Common myeloid progenitor, CD34-positive (primary cell): ENCODE data around the gene KLHL12. TPM values are rescaled to one million over a fixed set of nuclear protein-coding genes. Genes with fewer than 3 reads are reported as not detected.

ENCODE experiments used
- CTCF ChIA-PET: fragments of 350-600 bp; sonication (Branson Sonifier 250); formaldehyde crosslinking; loops from one replicate; lab custom pipeline; 2021; ENCODE audit warnings: antibody characterized with exemption; lab: Charles Lee
- POLR2A ChIA-PET: fragments of 350-600 bp; sonication (Branson Sonifier 250); formaldehyde crosslinking; loops from one replicate; lab custom pipeline; 2021; ENCODE audit warnings: antibody characterized with exemption; lab: Charles Lee
- DNase-seq, 3 donors: peaks; one replicate each; pipeline versions ENCODE4 v3.0.0 to v3.0.0-alpha.2; 2013
- H3K27ac ChIP-seq, 2 experiments: 1 replicate in 1 of 2; 2 replicates in 1 of 2; pipeline ENCODE4 v1.7.0; 2013; ENCODE audit warnings: inconsistent platforms in 2 of 2, low read length in 2 of 2, mild to moderate bottlenecking in 2 of 2, low read depth in 1 of 2, moderate library complexity in 1 of 2; ENCODE audit not compliant: severe bottlenecking in 2 of 2, insufficient read depth in 1 of 2, poor library complexity in 1 of 2
- H3K27me3 ChIP-seq, 5 experiments: replicated peaks in 2 of 5; 1 replicate in 3 of 5; 2 replicates in 2 of 5; pipeline versions ENCODE4 v1.6.1 to v1.7.0; 2013; ENCODE audit warnings: low read length in 4 of 5, mild to moderate bottlenecking in 2 of 5, moderate library complexity in 2 of 5, inconsistent platforms in 1 of 5; ENCODE audit not compliant: insufficient read depth in 5 of 5, control insufficient read depth in 4 of 5
- H3K36me3 ChIP-seq, 4 experiments: 1 replicate in 2 of 4; 2 replicates in 2 of 4; pipeline versions ENCODE4 v1.6.1 to v1.7.0; 2013; ENCODE audit warnings: low read length in 3 of 4, control low read depth in 1 of 4, mild to moderate bottlenecking in 1 of 4; ENCODE audit not compliant: control insufficient read depth in 4 of 4, insufficient read depth in 4 of 4
- H3K4me1 ChIP-seq, 4 experiments: 1 replicate in 3 of 4; 2 replicates in 1 of 4; pipeline versions ENCODE4 v1.6.1 to v1.7.1; 2013; ENCODE audit warnings: low read length in 3 of 4, mild to moderate bottlenecking in 3 of 4, control low read depth in 1 of 4, inconsistent platforms in 1 of 4, moderate library complexity in 1 of 4; ENCODE audit not compliant: control insufficient read depth in 4 of 4, insufficient read depth in 4 of 4; ENCODE audit errors: control extremely low read depth in 1 of 4
- H3K4me3 ChIP-seq, 7 experiments: 1 replicate in 4 of 7; 2 replicates in 3 of 7; pipeline versions ENCODE4 v1.5.1 to v1.7.0; 2013; ENCODE audit warnings: mild to moderate bottlenecking in 7 of 7, low read length in 6 of 7, moderate library complexity in 6 of 7, inconsistent platforms in 2 of 7, low read depth in 2 of 7, control low read depth in 1 of 7; ENCODE audit not compliant: insufficient read depth in 4 of 7, control insufficient read depth in 1 of 7; ENCODE audit errors: extremely low read depth in 1 of 7
- H3K9me3 ChIP-seq, 5 experiments: 1 replicate in 4 of 5; 2 replicates in 1 of 5; pipeline versions ENCODE4 v1.6.1 to v1.7.1; 2013; ENCODE audit warnings: low read length in 4 of 5, mild to moderate bottlenecking in 2 of 5, inconsistent platforms in 1 of 5, low read depth in 1 of 5, moderate library complexity in 1 of 5; ENCODE audit not compliant: control insufficient read depth in 4 of 5, insufficient read depth in 2 of 5; ENCODE audit errors: control extremely low read depth in 1 of 5
- WGBS: methylation state at CpG from one replicate; pipeline ENCODE4 v1.1.5; 2013; ENCODE audit not compliant: insufficient coverage; 5-methylcytosine and 5-hydroxymethylcytosine counted together
- polyA plus RNA-seq: library from polyadenylated mRNA; unstranded; fragments of 120-200 nt; gene quantifications from one replicate; pipeline ENCODE4 v1.2.1, GENCODE V29; 2013

Gene KLHL12
- polyA plus RNA-seq = 20.6 TPM

GRCh38 chr1:202926581-202927491 is at the start of gene KLHL12:
Gene KLHL12, minus strand, starts transcription at chr1:202927234. Its CDS starts 2,072 bp downstream, at chr1:202925162.
- Histone ChIP-seq H3K9me3 (no peaks in the 10 kb centered on the region), H3K4me1 (peaks cover 0 to 16% (median 6%) of the 10 kb centered on the region in 4 experiments), H3K4me3 (peak within 1 kb of the TSS; percentile 83 to 100 (median 98)), H3K27ac (peak within 1 kb of the TSS; percentile 74 to 91), H3K36me3 (peaks cover 0 to 18% (median 5%) of the 10 kb centered on the region in 4 experiments), H3K27me3 (no peaks in the 10 kb centered on the region)
- DNase-seq = peak; percentile 98
- POLR2A ChIA-PET = interaction anchor here (0.6 to 1.0 kb wide), 3 partner anchors 22 to 88 kb away, joined by 3 to 5 read pairs (median 4); no protein-coding TSS in a partner anchor
- WGBS = under 1% methylated on average over 19 of the region's 57 CpGs
- CTCF ChIA-PET = interaction anchor here (1.1 to 2.5 kb wide), 4 partner anchors 17 to 80 kb away, joined by 5 to 10 read pairs (median 10); partner anchors contain the start of gene TMEM183A

- WGBS = 73% methylated on average over 1 of the region's 3 CpGs
- peak in 2 of 3 donors; percentile 35 to 46 for DNase-seq
- no peak overlapping the region for H3K4me3 ChIP-seq
- H3K27me3 ChIP-seq = no peaks in the 10 kb centered on the region
- H3K9me3 ChIP-seq = no peaks in the 10 kb centered on the region
- H3K36me3 ChIP-seq = no peaks in the 10 kb centered on the region
- POLR2A ChIA-PET = no interaction called here
- no peak overlapping the region for H3K27ac ChIP-seq
- CTCF ChIA-PET = interaction anchor here (2.7 kb wide), 1 partner anchor 8 kb away, joined by 9 read pairs; no protein-coding TSS in a partner anchor
- H3K4me1 ChIP-seq = peaks cover 0 to 5% (median 1%) of the 10 kb centered on the region in 4 experiments
These were observed 49.6 kb upstream of the KLHL12 start for GRCh38 chr1:202976633-202977032.

GRCh38 chr1:202974856-202975255 is 47.8 kb upstream of the KLHL12 start:
- no peak for DNase-seq
- Histone ChIP-seq H3K36me3 (no peaks in the 10 kb centered on the region), H3K27me3 (no peaks in the 10 kb centered on the region), H3K27ac (no peak overlapping the region), H3K4me1 (peaks cover 0 to 9% (median 5%) of the 10 kb centered on the region in 4 experiments), H3K4me3 (no peak overlapping the region), H3K9me3 (no peaks in the 10 kb centered on the region)
- WGBS = 82% methylated on average over 2 of the region's 3 CpGs
- ChIA-PET CTCF (interaction anchor here (1.2 to 1.8 kb wide), 2 partner anchors 13 to 24 kb away, joined by 3 to 6 read pairs; no protein-coding TSS in a partner anchor), POLR2A (no interaction called here)

- DNase-seq = no peak
- Histone ChIP-seq H3K27ac (no peak overlapping the region), H3K27me3 (no peaks in the 10 kb centered on the region), H3K4me1 (peaks cover 16 to 31% (median 27%) of the 10 kb centered on the region in 4 experiments), H3K4me3 (no peak overlapping the region), H3K9me3 (no peaks in the 10 kb centered on the region), H3K36me3 (no peaks in the 10 kb centered on the region)
- 67% methylated on average over 3 of the region's 4 CpGs for WGBS
- ChIA-PET POLR2A (no interaction called here), CTCF (interaction anchor here (0.7 to 1.4 kb wide), 3 partner anchors 16 to 201 kb away, joined by 3 to 6 read pairs (median 3); no protein-coding TSS in a partner anchor)
These were observed 45.0 kb upstream of the KLHL12 start for GRCh38 chr1:202972046-202972445.

GRCh38 chr1:202968895-202969295 is 41.9 kb upstream of the KLHL12 start:
- 0% methylated on average over 2 of the region's 5 CpGs for WGBS
- peaks cover 16 to 38% (median 35%) of the 10 kb centered on the region in 4 experiments for H3K4me1 ChIP-seq
- no peaks in the 10 kb centered on the region for H3K9me3 ChIP-seq
- peak; percentile 96 to 99 (median 99) for DNase-seq
- peaks cover 0 to 7% (median 2%) of the 10 kb centered on the region in 4 experiments for H3K36me3 ChIP-seq
- H3K27me3 ChIP-seq = no peaks in the 10 kb centered on the region
- H3K27ac ChIP-seq = peak overlapping the region in 1 of 2 experiments; percentile 82
- H3K4me3 ChIP-seq = peak overlapping the region in 6 of 7 experiments; percentile 31 to 90 (median 76)
- POLR2A ChIA-PET = interaction anchor here (0.9 kb wide), 1 partner anchor 158 kb away, joined by 3 read pairs; the partner anchor contains the start of gene PCAT6
- CTCF ChIA-PET = interaction anchor here (1.1 to 1.8 kb wide), 3 partner anchors 9 to 16 kb away, joined by 7 to 10 read pairs (median 9); no protein-coding TSS in a partner anchor

- Histone ChIP-seq H3K4me3 (peak overlapping the region in 6 of 7 experiments; percentile 62 to 90 (median 76)), H3K9me3 (no peaks in the 10 kb centered on the region), H3K4me1 (peaks cover 16 to 38% (median 35%) of the 10 kb centered on the region in 4 experiments), H3K36me3 (peaks cover 0 to 13% (median 8%) of the 10 kb centered on the region in 4 experiments), H3K27ac (peak overlapping the region; percentile 36 to 82), H3K27me3 (no peaks in the 10 kb centered on the region)
- no peak for DNase-seq
- POLR2A ChIA-PET = interaction anchor here (0.9 to 1.0 kb wide), 2 partner anchors 13 to 158 kb away, joined by 3 read pairs; partner anchors contain the start of gene PCAT6
- CTCF ChIA-PET = interaction anchor here (0.7 to 1.8 kb wide), 9 partner anchors 9 to 31 kb away, joined by 3 to 10 read pairs (median 5); no protein-coding TSS in a partner anchor
- WGBS = no CpG with 5 or more reads among the region's 3 CpGs
These were observed 41.3 kb upstream of the KLHL12 start for GRCh38 chr1:202968351-202968750.
